Mesodermal cell (in vitro differentiated cells): ENCODE measurements around the gene MACC1.

Source experiments
- H3K27ac ChIP-seq: 2 replicates; pipeline ENCODE4 v1.7.0; 2013; ENCODE audit warnings: mild to moderate bottlenecking, low read depth, low read length, moderate library complexity; ENCODE audit not compliant: severe bottlenecking
- H3K36me3 ChIP-seq: 2 replicates; pipeline ENCODE4 v1.7.1; 2013; ENCODE audit warnings: mild to moderate bottlenecking, low read length, moderate library complexity; ENCODE audit not compliant: control insufficient read depth, insufficient read depth
- H3K4me1 ChIP-seq: one replicate; pipeline ENCODE4 v1.7.1; 2013; ENCODE audit warnings: mild to moderate bottlenecking, low read length; ENCODE audit not compliant: insufficient read depth, control insufficient read depth, poor library complexity, severe bottlenecking
- H3K4me3 ChIP-seq: 2 replicates; pipeline ENCODE4 v1.7.0; 2013; ENCODE audit warnings: low read length, control low read depth, mild to moderate bottlenecking; ENCODE audit not compliant: insufficient read depth, poor library complexity, severe bottlenecking; ENCODE audit errors: extremely low read depth
- H3K9me3 ChIP-seq: 2 replicates; pipeline ENCODE4 v1.7.1; 2013; ENCODE audit warnings: mild to moderate bottlenecking, low read length, moderate library complexity; ENCODE audit not compliant: control insufficient read depth
- WGBS, 2 experiments: methylation state at CpG; one replicate each; pipeline ENCODE4 v1.1.5; 2013; ENCODE audit warnings: missing lambda C conversion rate in 2 of 2; ENCODE audit not compliant: insufficient coverage in 2 of 2; 5-methylcytosine and 5-hydroxymethylcytosine counted together

MACC1 gene

DNA sequence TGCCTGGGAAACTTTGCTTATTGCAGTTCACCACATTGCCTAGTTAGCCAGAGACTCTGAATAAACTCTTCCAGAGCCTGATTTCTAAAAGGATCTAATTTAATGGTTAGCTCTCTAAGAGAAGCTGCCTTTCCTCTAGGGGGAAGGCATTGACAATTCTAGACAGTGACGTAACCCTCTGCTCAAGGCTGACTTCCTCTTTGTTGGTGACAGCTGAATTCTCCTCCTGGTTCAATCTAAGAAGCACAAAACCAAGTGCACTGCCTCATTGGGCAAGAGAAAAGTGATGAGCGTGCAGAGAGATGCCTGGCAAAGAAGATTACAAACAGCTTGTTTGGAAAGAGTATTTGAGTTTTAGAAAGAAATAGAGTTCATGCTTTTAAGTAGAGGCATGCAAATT lies 102.7 kb downstream of the MACC1 start:
- Histone ChIP-seq H3K9me3 (no peaks in the 10 kb centered on the region), H3K4me1 (no peaks in the 10 kb centered on the region), H3K4me3 (no peak overlapping the region), H3K36me3 (no peaks in the 10 kb centered on the region), H3K27ac (no peak overlapping the region)
- WGBS, 2 experiments, result 88 to 100% methylated on average over 1 of the region's 2 CpGs

- Histone ChIP-seq H3K36me3 (no peaks in the 10 kb centered on the region), H3K27ac (no peak overlapping the region), H3K9me3 (no peaks in the 10 kb centered on the region), H3K4me3 (no peak overlapping the region), H3K4me1 (no peaks in the 10 kb centered on the region)
- WGBS, 2 experiments, result 80 to 100% methylated on average over 1 of the region's 4 CpGs
Observed at GRCh38 chr7:20113427-20114027, 103.7 kb downstream of the MACC1 start.

- Histone ChIP-seq H3K27ac (no peak overlapping the region), H3K4me1 (no peaks in the 10 kb centered on the region), H3K4me3 (no peak overlapping the region), H3K36me3 (no peaks in the 10 kb centered on the region), H3K9me3 (no peaks in the 10 kb centered on the region)
Observed at GRCh38 chr7:20112696-20113095, 104.5 kb downstream of the MACC1 start.

GRCh38 chr7:20111821-20112542 lies 105.2 kb downstream of the MACC1 start:
- Histone ChIP-seq H3K27ac (no peak overlapping the region), H3K36me3 (no peaks in the 10 kb centered on the region), H3K4me3 (no peak overlapping the region), H3K9me3 (no peaks in the 10 kb centered on the region), H3K4me1 (no peaks in the 10 kb centered on the region)
- WGBS, 2 experiments, result 100% methylated on average over 1 of the region's 2 CpGs; no CpG with 5 or more reads in 1 of the 2 experiments

DNA sequence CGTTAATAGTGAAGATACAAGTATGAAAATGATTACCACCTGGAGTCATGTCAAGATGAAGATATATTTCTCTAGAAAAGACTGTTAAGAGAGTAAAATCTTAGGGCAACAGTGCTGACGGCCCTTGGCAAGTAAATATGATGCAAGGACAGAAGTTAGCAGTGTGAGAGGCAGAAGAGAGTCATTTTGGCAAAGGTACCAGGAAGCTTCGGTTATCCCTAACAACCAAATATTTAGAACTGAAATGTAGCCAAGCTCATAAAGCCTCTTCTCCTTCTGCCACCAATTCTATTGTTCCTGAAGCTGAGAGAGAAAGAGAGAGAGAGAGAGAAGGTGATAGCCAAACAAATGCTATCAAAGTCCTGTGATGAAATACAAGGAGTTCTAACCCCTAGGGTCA lies 109.6 kb downstream of the MACC1 start:
- Histone ChIP-seq H3K36me3 (no peaks in the 10 kb centered on the region), H3K4me1 (no peaks in the 10 kb centered on the region), H3K27ac (no peak overlapping the region), H3K4me3 (no peak overlapping the region), H3K9me3 (no peaks in the 10 kb centered on the region)
- 88% methylated on average over 1 of the region's 3 CpGs; no CpG with 5 or more reads in 1 of the 2 experiments for WGBS, 2 experiments

GRCh38 chr7:20104696-20105095 lies 112.5 kb downstream of the MACC1 start:
- Histone ChIP-seq H3K9me3 (no peaks in the 10 kb centered on the region), H3K27ac (no peak overlapping the region), H3K36me3 (no peaks in the 10 kb centered on the region), H3K4me3 (no peak overlapping the region), H3K4me1 (no peaks in the 10 kb centered on the region)
- no CpG with 5 or more reads among the region's 1 CpG for WGBS, 2 experiments

GRCh38 chr7:20102982-20103381 lies 114.2 kb downstream of the MACC1 start:
- H3K4me3 ChIP-seq, result no peak overlapping the region
- H3K27ac ChIP-seq, result no peak overlapping the region
- 100% methylated on average over 1 of the region's 1 CpG; no CpG with 5 or more reads in 1 of the 2 experiments for WGBS, 2 experiments
- no peaks in the 10 kb centered on the region for H3K36me3 ChIP-seq
- no peaks in the 10 kb centered on the region for H3K4me1 ChIP-seq
- no peaks in the 10 kb centered on the region for H3K9me3 ChIP-seq

- no peak overlapping the region for H3K4me3 ChIP-seq
- H3K27ac ChIP-seq, result no peak overlapping the region
- no peaks in the 10 kb centered on the region for H3K36me3 ChIP-seq
- WGBS, 2 experiments, result 83 to 100% methylated on average over 1 of the region's 1 CpG
- no peaks in the 10 kb centered on the region for H3K9me3 ChIP-seq
- H3K4me1 ChIP-seq, result no peaks in the 10 kb centered on the region
Observed at GRCh38 chr7:20095862-20096261, 121.3 kb downstream of the MACC1 start.

- no peaks in the 10 kb centered on the region for H3K9me3 ChIP-seq
- no peak overlapping the region for H3K27ac ChIP-seq
- no peaks in the 10 kb centered on the region for H3K36me3 ChIP-seq
- no peaks in the 10 kb centered on the region for H3K4me1 ChIP-seq
- H3K4me3 ChIP-seq, result no peak overlapping the region
- 100% methylated on average over 1 of the region's 4 CpGs; no CpG with 5 or more reads in 1 of the 2 experiments for WGBS, 2 experiments
Observed at GRCh38 chr7:20095436-20095835, 121.7 kb downstream of the MACC1 start.

DNA sequence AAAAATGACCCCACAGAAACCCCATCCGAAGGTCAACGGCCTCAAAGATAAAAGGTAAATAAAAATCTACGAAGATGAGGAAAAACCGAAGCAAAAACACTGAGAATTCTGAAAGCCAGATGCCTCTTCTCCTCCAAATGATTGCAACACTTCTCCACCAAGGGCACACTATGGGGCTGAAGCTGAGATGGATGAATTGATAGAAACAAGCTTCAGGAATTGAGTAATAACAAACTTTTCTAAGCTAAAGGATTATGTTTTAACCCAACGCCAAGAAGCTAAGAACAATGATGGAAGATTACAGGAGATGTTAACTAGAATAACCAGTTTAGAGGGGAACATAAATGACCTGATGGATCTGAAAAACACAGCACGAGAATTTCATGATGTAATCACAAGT lies 127.8 kb downstream of the MACC1 start:
- Histone ChIP-seq H3K9me3 (no peaks in the 10 kb centered on the region), H3K27ac (no peak overlapping the region), H3K36me3 (no peaks in the 10 kb centered on the region), H3K4me1 (no peaks in the 10 kb centered on the region), H3K4me3 (no peak overlapping the region)
- 81% methylated on average over 3 of the region's 6 CpGs; no CpG with 5 or more reads in 1 of the 2 experiments for WGBS, 2 experiments

DNA sequence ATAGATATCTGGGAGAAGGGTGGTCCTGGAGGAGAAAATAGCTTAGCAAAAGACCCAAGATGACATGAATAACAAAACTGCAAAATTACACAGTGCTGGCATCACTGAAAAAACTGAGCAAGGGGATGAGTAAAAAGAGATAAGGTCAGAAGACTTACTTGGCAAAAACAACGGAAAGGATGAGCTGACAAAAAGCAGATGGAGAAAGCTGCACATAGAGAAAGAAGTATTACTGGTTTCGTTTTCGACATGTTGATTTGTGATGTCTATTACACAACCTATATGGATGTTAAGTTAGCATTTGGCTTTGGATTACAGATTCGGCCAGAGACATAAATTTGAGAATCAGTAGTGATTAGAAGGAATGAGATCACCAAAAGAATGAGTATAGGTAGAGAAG lies 132.1 kb downstream of the MACC1 start:
- no peak overlapping the region for H3K4me3 ChIP-seq
- no peaks in the 10 kb centered on the region for H3K4me1 ChIP-seq
- H3K9me3 ChIP-seq, result no peaks in the 10 kb centered on the region
- 79 to 91% methylated on average over 4 of the region's 4 CpGs for WGBS, 2 experiments
- H3K27ac ChIP-seq, result no peak overlapping the region
- H3K36me3 ChIP-seq, result no peaks in the 10 kb centered on the region
